GM19043 (cell line): Measurements from ENCODE around the gene TMEM141.
"Not testable (repeated sequence)": the region's sequence is repeated elsewhere in the genome, so short reads cannot be mapped to it uniquely, and the experiment has no call there.

Experiments used
- ATAC-seq: cut with Tn5 transposase; IDR thresholded peaks from one replicate; pipeline ENCODE4 v1.9.1; 2021; ENCODE audit warnings: low read depth; ENCODE audit not compliant: unreplicated experiment

TMEM141 gene

DNA sequence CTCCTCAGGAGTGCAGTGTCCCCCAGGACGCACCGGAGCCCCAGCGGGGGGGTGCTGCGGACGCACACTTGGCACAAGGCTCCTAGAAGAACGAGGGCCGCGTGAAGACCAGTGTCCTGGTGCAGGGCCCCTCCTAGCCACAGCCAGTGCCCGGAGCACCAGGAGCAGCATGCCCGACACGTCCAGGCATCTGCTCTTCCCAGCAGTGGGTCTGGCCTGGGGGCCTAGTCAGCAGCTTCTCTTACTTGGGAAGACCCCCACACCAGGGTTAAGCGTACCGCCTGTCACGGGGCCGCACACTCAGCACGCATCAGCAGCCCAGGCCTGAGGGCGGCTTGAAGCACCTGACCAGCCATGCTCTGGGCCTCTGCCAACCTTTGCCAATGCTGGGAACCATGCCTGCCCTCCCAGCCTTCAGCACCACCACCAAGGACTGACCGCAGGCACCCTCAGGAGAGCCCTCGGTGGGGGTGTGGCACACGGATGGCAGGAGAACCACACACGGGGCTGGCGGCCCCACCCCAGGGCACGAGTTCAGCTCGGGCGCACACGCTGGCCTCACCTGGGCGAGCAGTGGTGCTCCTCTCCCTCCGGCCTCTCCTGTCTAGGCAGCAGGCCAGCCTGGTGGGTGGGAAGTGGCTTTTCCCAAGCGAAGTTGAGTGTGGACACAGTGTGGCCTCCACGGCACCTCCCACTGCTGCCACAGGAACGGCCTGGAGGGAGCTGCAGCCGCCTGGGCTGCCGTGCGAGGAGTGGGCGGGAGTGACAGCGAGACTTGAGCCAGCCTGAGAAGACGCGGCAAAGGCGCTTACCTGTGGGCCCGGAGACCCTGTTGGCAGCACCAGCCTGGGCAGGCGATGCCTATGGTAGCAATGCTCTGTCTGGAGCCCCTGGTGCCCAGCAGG lies 39.1 kb downstream of the TMEM141 start:
- no peak for ATAC-seq

DNA sequence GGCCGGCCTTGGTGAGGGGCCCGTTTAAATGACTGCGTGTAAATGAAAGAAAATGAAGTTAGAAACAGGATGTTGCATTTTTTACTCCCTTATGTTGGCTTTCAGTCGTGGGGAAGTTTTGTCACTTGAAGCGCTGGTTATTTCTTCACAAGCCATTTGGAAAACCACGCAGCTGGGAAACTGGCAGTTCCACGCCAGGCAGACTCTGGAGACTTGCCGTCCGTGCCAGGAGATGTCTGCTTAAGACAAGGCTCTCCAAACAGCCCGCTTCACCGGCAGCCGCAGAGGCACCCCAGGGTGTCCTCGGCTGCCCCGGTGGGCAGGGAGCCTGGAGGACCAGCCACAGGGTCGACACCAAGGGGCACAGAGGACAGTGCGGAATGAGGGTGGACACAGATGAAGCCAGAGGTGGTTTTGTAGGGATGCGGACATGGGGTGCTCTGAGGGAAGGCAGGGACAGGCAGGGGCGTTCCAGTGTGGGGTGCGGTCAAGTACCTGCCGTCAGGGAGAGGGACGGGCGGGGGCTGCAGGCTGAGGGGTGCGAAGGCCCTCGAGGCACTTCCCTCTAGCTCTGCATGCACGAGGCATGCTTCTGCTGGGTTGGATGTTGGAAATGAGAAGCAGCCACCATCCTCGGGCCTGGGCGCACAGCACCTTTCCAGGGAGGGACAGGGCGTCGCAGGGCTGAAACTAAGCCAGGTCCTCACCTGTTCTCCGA lies 40.0 kb downstream of the TMEM141 start:
- ATAC-seq: no peak

DNA sequence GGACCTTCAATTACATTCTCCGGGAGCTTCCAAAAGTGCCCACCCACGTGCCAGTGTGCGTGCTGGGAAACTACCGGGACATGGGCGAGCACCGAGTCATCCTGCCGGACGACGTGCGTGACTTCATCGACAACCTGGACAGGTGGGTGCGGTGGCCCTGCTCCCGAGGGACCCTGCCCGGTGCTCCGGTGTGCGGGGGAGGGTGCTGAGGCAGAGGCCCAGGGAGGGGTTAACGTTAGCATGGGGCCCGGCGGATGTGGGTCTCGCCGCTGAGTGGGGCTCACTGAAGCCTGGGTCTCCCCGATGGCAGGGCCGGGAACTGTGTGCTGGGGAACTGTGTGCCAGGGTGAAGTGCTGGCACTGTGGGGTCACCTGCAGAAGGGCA lies 40.6 kb downstream of the TMEM141 start:
- ATAC-seq: no peak

DNA sequence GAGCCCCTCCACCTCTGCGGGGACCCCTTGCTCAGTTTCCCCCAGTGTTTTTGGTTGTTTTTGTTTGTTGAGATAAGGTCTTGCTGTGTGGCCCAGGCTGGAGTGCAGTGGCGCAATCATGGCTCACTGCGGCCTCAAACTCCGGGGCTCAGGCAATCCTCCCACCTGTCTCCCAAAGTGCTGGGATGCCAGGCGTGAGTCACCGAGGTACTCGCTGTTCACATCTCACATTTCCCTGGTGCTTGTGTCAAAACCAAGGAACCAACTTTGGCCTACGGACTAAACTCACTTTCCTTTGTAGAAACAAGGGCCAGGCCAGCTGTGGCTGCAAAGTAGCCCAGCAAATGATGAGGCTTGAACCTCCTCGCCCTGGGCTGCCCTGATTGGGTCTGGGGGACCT lies 41.4 kb downstream of the TMEM141 start:
- no peak for ATAC-seq

DNA sequence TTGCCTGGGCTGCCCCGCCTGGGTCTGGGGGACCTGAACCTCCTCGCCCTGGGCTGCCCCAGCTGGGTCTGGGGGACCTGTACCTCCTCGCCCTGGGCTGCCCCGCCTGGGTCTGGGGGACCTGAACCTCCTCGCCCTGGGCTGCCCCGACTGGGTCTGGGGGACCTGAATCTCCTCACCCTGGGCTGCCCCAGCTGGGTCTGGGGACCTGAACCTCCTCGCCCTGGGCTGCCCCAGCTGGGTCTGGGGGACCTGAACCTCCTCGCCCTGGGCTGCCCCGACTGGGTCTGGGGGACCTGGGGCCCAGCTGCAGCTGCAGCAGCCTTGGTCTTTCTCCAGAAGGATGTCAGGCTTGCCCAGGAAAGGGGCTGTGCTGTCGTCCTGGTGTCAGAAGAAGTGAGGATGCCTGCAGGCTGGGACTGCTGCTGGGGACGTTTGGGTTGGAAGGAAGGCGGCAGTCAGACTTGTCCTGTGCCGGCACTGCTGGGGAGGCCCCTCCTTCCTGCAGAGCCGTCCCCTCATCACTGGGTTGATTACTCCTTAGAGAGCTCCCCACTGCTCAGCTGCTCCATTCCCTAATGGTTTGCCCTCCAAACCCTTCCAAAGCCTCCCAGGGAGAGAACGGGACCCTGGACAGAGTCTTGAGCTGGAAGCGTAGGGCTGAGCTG lies 42.4 kb downstream of the TMEM141 start:
- ATAC-seq: not testable (repeated sequence)

DNA sequence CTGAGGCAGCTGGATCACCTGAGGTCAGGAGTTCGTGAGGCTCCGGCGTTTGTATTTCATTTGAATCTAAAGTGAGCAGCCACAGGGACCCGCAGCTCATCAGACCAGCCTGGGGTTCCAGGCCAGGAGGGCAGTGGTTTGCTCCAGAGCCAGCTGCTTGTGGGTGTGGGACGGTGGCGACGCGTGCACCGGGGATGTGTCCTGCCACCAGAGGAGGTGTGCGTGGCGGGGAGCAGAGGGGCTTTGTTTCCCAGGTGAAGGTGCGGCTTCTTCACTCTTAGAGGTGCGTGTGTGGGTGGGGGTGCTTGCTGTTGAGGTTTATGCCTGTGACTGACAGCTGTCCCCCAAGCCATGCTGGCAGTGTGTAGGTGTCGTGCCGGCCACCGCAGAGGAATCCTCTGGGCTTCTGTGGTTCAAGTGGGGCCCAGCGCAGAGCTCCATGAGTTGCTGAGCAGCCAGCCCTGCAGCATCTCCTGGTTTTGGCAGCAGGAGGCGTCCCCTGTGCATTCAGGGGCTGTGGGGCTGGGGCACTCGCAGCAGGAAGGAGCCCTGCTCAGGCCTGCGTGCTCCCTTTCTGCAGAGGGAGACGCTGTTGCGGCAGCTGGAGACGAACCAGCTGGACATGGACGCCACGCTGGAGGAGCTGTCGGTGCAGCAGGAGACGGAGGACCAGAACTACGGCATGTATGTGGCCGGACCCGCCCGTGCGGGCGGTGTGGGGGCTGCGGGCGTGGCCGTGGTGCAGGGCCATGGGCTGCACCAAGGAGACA lies 44.2 kb downstream of the TMEM141 start:
- no peak for ATAC-seq

DNA sequence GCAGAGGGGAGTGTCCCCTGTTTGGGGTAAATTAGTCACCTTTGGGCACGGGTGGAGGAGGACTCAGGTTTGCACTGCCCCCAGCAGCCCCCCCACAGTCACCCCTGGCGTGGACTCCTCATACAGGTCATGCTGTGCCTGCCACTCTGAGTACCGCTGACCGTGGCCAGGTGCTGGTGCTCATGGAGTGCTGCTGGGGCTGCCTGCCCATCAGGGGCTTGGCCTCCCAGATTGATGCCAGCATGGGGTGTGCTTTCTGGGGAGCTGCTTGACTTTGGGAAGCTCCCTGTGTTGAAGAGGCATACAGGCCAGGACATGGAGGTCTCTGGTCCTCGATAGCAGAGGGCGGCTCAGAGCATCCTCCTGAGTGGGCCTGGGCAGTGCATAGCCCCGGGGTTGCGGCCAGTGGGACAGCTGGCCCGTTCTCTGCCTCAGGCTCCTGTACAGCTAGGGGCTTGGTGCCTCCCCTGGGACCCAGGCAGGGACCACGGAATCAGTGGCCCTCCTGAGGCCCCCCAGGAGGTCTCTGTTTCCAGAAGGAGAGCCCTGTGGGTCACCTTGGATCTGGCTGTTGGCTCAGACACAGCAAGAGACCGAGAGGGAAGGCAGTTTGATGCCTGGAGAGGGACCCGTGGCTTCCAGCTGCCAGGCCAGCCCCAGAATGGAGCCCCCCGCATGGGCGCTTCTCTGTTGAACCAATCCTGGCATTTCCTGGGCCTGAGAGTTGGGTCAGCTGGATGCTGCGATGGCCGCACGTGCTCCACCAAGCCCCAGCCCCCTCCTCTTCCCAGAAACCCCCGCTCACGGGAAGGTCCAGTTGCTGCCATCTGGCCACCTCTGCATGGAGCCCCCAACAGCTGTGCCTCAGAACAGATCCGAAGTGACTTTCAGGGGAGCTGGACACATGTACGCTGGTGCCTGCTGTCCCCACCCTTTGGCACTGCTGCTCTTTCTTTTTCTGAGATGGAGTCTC lies 45.1 kb downstream of the TMEM141 start:
- no peak for ATAC-seq

DNA sequence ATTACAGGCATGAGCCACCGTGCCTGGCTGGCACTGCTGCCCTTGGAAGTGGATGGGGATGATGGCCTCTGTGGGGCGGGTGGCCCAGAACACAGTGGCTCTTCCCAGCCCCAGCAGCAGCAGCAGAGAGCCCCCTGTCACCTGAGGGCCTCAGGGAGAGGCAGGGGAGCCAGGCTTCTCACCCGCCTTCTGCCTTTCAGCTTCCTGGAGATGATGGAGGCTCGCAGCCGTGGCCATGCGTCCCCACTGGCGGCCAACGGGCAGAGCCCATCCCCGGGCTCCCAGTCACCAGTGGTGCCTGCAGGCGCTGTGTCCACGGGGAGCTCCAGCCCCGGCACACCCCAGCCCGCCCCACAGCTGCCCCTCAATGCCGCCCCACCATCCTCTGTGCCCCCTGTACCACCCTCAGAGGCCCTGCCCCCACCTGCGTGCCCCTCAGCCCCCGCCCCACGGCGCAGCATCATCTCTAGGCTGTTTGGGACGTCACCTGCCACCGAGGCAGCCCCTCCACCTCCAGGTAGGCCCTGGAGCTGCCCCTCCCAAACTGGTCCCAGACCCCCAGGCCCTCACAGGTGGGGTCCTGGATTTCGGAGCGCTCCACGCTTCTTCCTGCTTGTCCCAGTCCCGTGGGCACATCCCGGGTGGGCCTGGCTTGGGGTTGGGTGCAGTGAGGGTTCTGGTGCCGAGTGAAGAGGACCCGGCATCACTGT lies 46.2 kb downstream of the TMEM141 start:
- ATAC-seq: no peak

DNA sequence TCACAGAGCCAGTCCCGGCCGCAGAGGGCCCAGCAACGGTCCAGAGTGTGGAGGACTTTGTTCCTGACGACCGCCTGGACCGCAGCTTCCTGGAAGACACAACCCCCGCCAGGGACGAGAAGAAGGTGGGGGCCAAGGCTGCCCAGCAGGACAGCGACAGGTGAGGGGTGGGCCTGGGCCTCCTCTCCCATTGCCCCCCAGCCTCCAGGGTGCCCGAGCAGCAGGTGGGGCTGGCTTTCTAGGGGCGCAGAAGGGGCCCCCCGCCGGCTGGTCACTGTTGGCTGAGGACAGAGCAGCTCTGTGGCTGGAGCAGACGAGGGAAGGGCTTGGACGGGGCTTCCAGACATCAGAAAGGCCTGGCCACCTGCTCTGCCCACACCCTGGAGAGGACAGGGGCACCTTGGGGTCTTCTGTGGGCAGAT lies 46.7 kb downstream of the TMEM141 start:
- ATAC-seq: not testable (repeated sequence)

DNA sequence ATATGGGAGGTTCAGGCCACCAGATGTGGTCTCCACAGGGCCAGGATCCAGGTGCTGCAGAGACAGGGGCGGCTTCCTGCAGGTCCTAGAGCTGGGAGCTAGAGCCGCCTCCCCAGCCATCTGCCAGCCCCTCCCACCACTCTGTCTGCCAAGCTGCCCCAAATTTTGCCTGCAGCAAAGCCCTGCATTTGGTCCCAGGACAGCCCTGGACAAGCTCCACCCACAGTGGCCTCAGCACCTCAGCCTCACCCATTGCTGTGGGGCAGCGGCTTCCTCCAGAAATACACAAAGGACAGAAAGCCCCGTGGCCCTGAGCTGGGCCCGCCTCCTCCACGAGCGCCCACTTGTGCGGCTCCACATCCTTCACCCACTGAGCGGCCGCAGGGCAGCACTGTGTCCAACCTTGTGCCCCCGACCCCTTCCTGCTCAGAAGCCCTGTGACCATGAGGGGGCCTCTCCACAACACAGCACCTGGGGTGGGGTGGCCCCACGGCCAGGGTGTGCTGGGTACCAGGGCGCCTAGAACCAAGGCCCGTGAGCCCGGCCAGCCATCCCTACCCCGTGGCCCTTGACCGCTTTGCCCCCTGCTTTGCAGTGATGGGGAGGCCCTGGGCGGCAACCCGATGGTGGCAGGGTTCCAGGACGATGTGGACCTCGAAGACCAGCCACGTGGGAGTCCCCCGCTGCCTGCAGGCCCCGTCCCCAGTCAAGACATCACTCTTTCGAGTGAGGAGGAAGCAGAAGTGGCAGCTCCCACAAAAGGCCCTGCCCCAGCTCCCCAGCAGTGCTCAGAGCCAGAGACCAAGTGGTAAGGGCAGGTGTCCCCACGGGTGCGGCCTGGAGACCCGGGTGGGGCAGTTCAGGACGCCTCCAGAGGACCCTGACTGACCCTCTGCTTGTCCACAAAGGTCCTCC lies 47.4 kb downstream of the TMEM141 start:
- no peak for ATAC-seq

DNA sequence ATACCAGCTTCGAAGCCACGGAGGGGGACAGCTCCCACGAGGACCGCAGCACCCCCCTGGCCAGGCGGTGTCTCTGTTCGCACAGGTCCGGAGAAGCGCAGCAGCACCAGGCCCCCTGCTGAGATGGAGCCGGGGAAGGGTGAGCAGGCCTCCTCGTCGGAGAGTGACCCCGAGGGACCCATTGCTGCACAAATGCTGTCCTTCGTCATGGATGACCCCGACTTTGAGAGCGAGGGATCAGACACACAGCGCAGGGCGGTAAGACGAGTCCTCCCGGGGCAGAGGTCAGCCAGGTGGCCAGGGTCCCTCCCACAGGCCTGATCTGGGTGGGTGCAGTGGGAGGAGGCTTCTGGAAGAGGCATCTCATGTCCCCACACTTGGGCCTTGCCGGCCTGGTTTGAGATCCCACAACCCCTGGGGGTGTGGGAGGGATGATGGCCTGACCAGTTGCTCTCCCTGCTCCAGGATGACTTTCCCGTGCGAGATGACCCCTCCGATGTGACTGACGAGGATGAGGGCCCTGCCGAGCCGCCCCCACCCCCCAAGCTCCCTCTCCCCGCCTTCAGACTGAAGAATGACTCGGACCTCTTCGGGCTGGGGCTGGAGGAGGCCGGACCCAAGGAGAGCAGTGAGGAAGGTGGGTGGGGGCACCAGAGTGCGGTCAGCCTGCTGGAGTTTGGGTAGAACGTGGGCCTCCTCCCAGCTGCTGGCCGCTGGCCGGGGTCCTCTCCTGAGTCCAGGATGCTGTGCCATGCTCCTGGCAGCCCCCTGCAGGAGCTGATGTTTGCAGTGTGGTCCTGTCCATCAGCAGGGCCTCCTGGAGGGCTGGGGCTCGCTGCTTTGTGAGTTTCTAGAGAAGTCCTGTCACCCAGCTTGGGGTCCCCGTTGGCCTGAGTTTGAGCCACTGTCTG lies 48.3 kb downstream of the TMEM141 start:
- ATAC-seq: no peak

DNA sequence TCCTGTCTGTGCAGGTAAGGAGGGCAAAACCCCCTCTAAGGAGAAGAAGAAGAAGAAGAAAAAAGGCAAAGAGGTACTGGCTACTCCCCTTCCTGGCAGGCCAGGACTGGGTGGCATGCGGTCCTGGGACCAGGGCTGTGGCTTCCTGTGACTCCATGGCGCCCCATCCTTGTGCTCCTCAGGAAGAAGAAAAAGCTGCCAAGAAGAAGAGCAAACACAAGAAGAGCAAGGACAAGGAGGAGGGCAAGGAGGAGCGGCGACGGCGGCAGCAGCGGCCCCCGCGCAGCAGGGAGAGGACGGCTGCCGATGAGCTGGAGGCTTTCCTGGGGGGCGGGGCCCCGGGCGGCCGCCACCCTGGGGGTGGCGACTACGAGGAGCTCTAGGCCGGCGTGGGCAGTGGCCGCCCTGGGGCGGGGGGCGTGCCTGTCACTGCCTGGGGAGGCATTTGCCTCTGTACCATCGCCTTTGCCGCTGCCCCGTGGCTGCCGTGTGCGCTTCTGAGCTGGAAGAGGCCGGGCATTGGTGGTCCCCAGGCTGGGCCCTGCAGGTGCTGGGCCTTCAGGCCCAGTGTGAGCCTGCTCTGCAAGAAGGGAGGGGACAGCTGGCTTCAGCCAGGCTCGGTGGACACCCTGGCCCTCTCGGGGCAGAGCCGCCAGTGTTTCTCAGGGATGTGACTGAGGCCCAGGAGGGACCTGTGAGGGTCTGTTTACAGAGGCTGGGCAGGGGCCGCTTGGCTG lies 49.2 kb downstream of the TMEM141 start:
- ATAC-seq: no peak

DNA sequence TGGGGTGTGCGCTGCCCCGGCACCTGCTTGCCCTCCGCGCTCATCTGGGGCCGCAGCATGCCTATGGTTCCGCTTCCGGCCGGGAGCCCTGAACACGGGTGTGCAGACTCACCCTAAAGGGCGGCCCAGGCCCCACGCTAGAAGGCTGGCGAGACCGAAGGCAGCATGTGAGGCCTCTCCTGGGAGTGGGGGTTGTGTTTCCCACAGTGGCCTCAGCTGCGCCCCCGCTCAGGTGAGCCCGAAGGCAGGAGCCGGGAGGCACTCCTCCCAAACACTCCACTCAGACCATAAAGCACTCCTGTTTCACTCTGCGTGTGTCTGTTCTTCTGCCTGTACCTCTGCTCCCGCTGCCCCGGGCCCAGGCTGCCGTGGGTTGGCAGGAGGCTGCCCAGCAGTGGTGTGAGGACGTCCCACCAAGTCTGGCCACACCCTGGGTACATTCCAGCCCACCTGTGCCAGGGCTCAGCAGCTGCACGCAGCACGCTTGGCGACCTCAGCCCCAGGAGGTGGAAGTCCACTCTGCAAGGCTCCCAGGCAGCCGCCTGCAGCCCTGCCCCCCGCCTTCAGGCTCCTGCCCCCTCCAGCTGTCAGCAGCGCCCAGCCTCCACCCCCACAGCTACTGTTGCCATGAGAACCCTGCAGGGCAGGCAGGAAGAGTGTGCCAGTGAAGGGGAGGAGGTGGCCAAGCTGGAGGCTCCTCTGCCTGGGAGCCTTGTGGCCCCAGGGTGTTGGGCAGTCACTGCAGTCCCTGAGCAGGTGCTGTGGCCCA lies 49.9 kb downstream of the TMEM141 start:
- no peak for ATAC-seq

DNA sequence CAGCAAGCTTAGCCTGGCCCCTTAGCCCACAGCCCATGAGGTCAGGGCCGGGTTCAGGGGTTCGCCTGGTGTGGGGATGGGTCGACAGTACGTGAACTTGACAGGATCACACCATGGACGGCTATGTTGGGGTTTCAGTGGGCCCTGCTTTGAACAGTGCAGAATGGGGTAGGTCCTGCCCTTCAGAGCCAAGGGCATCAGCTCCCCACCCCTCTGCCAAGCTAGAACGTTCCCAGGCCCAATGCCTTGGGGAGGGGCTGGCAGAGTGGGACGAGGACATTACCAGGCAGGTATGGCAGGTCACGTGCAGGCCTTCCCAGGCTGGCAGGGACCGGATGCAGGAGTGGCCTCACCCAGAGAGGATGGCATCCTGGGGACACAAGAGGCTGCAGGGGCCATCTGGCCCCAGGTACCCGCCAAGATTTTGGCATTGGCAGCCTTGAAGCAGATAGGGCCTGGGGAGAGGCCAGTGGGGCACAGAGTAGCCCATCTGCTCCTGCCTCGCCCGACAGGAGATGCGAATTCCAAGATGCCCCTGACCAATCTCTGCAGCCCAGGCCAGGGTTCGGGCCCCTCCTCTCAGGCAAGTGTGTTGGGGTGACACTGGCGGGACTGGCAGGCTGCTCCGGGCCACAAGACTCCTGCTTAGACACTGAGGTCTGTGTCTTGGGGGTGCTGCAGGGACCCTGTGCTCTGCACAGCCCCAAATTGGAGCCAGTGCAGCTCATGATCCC lies 50.7 kb downstream of the TMEM141 start:
- not testable (repeated sequence) for ATAC-seq
